Smooth muscle cell (in vitro differentiated cells): ENCODE measurements around the gene RTP1. TPM values are rescaled to one million over a fixed set of nuclear protein-coding genes. Genes with fewer than 3 reads are reported as not detected.
"Not testable (repeated sequence)": the region's sequence is repeated elsewhere in the genome, so short reads cannot be mapped to it uniquely, and the experiment has no call there.

Source experiments
- DNase-seq: peaks from one replicate; lab custom pipeline; 2025; ENCODE audit not compliant: unreplicated experiment; lab: John Stamatoyannopoulos, UW
- H2AFZ ChIP-seq: fragments of 200-600 bp; sonication (generic); 2 replicates; pipeline ENCODE4 v1.6.0; 2016; ENCODE audit warnings: antibody characterized with exemption, low read depth, mild to moderate bottlenecking
- H3F3A ChIP-seq: fragments of 200-600 bp; sonication (generic); 2 replicates; pipeline ENCODE4 v1.6.0; 2017; ENCODE audit warnings: antibody characterized with exemption, low read depth
- H3K27ac ChIP-seq: fragments of 200-600 bp; sonication (generic); 2 replicates; pipeline ENCODE4 v1.5.1; 2016; ENCODE audit warnings: low read depth, mild to moderate bottlenecking
- H3K27me3 ChIP-seq: fragments of 200-600 bp; sonication (generic); 2 replicates; pipeline ENCODE4 v1.6.1; 2016; ENCODE audit warnings: low read depth, mild to moderate bottlenecking
- H3K36me3 ChIP-seq: fragments of 200-600 bp; sonication (generic); 2 replicates; pipeline ENCODE4 v1.5.1; 2016; ENCODE audit warnings: low read depth
- H3K4me1 ChIP-seq: fragments of 200-600 bp; sonication (generic); 2 replicates; pipeline ENCODE4 v1.5.1; 2016; ENCODE audit warnings: low read depth
- H3K4me2 ChIP-seq: fragments of 200-600 bp; sonication (generic); 2 replicates; pipeline ENCODE4 v1.6.0; 2016; ENCODE audit warnings: mild to moderate bottlenecking
- H3K4me3 ChIP-seq: fragments of 200-600 bp; sonication (generic); 2 replicates; pipeline ENCODE4 v1.5.1; 2016; ENCODE audit warnings: mild to moderate bottlenecking
- H3K79me2 ChIP-seq: fragments of 200-600 bp; sonication (generic); 2 replicates; pipeline ENCODE4 v1.6.0; 2016; ENCODE audit warnings: low read depth, mild to moderate bottlenecking
- H3K9ac ChIP-seq: fragments of 200-600 bp; sonication (generic); 2 replicates; pipeline ENCODE4 v1.6.0; 2016; ENCODE audit warnings: low read depth
- H3K9me3 ChIP-seq: fragments of 200-600 bp; sonication (generic); replicated peaks from 2 replicates; pipeline ENCODE4 v1.5.1; 2016; ENCODE audit warnings: low read depth
- H4K20me1 ChIP-seq: fragments of 200-600 bp; sonication (generic); 2 replicates; pipeline ENCODE4 v1.6.0; 2016; ENCODE audit warnings: low read depth
- WGBS: methylation state at CpG from one replicate; pipeline ENCODE4 v1.1.7; 2016; ENCODE audit warnings: low lambda C conversion rate; 5-methylcytosine and 5-hydroxymethylcytosine counted together
- polyA plus RNA-seq: library from polyadenylated mRNA; unstranded; fragments of >200 nt; fragmentation: Nextera tagmentation; extraction: Ambion mirVana; gene quantifications from 2 replicates; pipeline ENCODE4 v1.2.1, GENCODE V29; 2016
- total RNA-seq: library from RNA; depleted of rRNA; stranded (reverse); fragments of >200 nt; gene quantifications from 2 replicates; pipeline ENCODE4 v1.2.3, GENCODE V29; 2014
- TF ChIP-seq, protein P1 (sequence below): fragments of 200-600 bp; sonication (generic); IDR thresholded peaks from 2 replicates; pipeline ENCODE4 v1.5.1; 2017; ENCODE audit warnings: borderline replicate concordance, mild to moderate bottlenecking, antibody characterized with exemption; ENCODE audit not compliant: insufficient read depth, poor library complexity, severe bottlenecking

RTP1 gene
- total and polyA plus RNA-seq, 2 experiments from 2014 or later: not detected

DNA sequence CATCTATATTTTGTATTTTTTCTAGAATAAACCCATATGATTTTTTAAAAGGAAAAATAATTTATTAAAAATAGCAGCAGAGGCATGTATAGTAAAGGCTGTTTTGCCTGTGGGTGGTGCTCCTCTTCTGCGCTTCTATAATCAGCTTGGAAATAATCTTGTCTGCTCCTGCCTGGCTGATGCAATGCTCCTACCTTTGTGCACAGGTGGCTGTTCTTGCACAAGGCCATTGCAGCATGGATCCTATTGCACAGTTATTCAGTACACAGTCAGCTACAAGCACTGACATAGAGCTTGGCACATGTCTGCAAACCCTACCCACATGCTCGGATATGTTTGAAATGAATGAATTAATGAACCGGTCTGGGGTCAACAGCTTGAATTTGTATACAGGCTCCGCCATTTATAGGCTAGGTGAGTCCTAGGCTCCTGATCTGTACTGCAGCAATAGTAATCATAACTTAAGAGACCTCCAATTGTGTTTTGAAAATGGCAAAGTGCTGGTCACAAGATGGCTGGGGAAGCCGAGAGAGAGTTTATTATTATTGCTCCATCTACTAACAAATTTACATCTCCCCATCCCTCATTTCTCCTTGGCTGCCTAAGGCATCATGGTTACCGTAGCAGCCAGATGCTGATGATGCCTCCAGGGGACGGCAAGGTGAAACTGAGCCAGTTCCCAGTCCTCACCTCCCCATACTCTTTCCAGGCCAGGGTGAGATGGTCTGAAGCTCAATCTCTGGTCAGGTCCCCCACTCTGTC, 532 bp upstream of the RTP1 start:
- Histone ChIP-seq H3K36me3 (no peaks in the 10 kb centered on the region), H3F3A (no peaks in the 10 kb centered on the region), H3K27ac (no peak overlapping the region), H3K79me2 (no peaks in the 10 kb centered on the region), H3K4me1 (no peaks in the 10 kb centered on the region), H2AFZ (no peak overlapping the region), H3K27me3 (no peaks in the 10 kb centered on the region), H3K9ac (no peak overlapping the region), H3K9me3 (no peaks in the 10 kb centered on the region), H3K4me3 (no peak overlapping the region), H4K20me1 (no peaks in the 10 kb centered on the region), H3K4me2 (no peak overlapping the region)
- TF ChIP-seq, protein P1, sequence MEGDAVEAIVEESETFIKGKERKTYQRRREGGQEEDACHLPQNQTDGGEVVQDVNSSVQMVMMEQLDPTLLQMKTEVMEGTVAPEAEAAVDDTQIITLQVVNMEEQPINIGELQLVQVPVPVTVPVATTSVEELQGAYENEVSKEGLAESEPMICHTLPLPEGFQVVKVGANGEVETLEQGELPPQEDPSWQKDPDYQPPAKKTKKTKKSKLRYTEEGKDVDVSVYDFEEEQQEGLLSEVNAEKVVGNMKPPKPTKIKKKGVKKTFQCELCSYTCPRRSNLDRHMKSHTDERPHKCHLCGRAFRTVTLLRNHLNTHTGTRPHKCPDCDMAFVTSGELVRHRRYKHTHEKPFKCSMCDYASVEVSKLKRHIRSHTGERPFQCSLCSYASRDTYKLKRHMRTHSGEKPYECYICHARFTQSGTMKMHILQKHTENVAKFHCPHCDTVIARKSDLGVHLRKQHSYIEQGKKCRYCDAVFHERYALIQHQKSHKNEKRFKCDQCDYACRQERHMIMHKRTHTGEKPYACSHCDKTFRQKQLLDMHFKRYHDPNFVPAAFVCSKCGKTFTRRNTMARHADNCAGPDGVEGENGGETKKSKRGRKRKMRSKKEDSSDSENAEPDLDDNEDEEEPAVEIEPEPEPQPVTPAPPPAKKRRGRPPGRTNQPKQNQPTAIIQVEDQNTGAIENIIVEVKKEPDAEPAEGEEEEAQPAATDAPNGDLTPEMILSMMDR: no peak
- no peak for DNase-seq
- WGBS: 95% methylated on average over 7 of the region's 7 CpGs

DNA sequence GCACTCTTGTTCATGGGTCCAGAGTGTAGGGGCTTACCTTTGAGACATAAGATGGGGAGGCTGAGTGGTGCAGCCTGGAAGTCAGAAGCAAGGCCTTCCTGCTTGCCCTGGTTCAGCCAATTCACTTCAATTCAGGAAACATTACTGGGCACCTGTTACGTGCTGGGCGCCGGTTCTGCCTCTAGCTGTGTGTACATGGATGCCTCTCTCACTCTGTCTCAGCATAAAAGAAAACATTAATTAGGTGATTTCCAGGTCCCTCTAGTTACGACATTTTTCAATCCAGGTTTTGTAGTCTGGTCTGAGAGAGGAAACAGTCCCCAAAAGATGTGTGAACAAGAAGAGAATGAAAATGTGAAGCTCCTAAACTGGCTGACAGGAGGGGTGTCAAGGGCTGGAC, 1.2 kb downstream of the RTP1 start:
- no peak overlapping the region for H3K9ac ChIP-seq
- H3K9me3 ChIP-seq: no peaks in the 10 kb centered on the region
- H3K4me2 ChIP-seq: no peak overlapping the region
- no peak overlapping the region for H2AFZ ChIP-seq
- no peak overlapping the region for H3K27ac ChIP-seq
- TF ChIP-seq, protein P1: no peak
- no peak for DNase-seq
- WGBS: 97% methylated on average over 4 of the region's 4 CpGs
- no peaks in the 10 kb centered on the region for H3K79me2 ChIP-seq
- no peaks in the 10 kb centered on the region for H3K4me1 ChIP-seq
- H3K27me3 ChIP-seq: no peaks in the 10 kb centered on the region
- no peak overlapping the region for H3K4me3 ChIP-seq
- no peaks in the 10 kb centered on the region for H4K20me1 ChIP-seq
- no peaks in the 10 kb centered on the region for H3K36me3 ChIP-seq
- H3F3A ChIP-seq: no peaks in the 10 kb centered on the region

DNA sequence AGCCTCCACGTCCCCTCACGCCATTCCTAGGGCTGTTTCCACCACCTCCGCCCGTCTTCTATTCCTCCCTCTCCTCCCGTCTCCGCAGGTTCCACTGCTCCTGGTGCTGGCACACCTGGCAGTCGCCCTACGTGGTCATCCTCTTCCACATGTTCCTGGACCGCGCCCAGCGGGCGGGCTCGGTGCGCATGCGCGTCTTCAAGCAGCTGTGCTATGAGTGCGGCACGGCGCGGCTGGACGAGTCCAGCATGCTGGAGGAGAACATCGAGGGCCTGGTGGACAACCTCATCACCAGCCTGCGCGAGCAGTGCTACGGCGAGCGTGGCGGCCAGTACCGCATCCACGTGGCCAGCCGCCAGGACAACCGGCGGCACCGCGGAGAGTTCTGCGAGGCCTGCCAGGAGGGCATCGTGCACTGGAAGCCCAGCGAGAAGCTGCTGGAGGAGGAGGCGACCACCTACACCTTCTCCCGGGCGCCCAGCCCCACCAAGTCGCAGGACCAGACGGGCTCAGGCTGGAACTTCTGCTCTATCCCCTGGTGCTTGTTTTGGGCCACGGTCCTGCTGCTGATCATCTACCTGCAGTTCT, 2.3 kb downstream of the RTP1 start:
- H3K36me3 ChIP-seq, H4K20me1 ChIP-seq, H3F3A ChIP-seq, H3K4me1 ChIP-seq, H3K4me2 ChIP-seq, H3K27me3 ChIP-seq, H3K9me3 ChIP-seq, DNase-seq, H2AFZ ChIP-seq, H3K4me3 ChIP-seq, H3K79me2 ChIP-seq, H3K9ac ChIP-seq, H3K27ac ChIP-seq: not testable (repeated sequence)
- WGBS: 98% methylated on average over 43 of the region's 44 CpGs

DNA sequence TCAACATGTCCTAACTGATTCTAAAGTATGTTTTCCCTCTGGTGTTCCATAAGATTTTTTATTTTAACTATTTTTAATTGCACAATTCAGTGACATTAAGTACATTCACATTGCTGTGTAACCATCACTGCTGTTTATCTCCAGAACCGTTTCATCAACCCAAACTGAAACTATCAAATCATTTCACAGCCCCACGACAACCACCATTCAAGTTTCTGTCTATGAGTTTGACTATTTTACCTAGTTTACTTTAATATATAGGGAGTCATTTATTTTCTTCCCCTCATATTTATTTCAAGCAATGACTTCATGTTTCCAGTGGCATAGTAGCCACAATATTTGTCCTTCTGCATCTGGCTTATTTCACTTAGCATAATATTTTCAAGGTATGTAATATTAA, 8.4 kb downstream of the RTP1 start:
- DNase-seq: no peak
- no peaks in the 10 kb centered on the region for H3K79me2 ChIP-seq
- H3K9ac ChIP-seq: no peak overlapping the region
- H3K36me3 ChIP-seq: no peaks in the 10 kb centered on the region
- WGBS: 91% methylated on average over 2 of the region's 2 CpGs
- H3K4me3 ChIP-seq: no peak overlapping the region
- H3K4me1 ChIP-seq: peaks cover 7% of the 10 kb centered on the region
- no peak overlapping the region for H3K4me2 ChIP-seq
- no peaks in the 10 kb centered on the region for H4K20me1 ChIP-seq
- no peak overlapping the region for H3K27ac ChIP-seq
- H3F3A ChIP-seq: no peaks in the 10 kb centered on the region
- TF ChIP-seq, protein P1: no peak
- H2AFZ ChIP-seq: no peak overlapping the region
- no peaks in the 10 kb centered on the region for H3K9me3 ChIP-seq
- no peaks in the 10 kb centered on the region for H3K27me3 ChIP-seq
